ENCODE data around the gene TTC21B. TPM values are rescaled to one million over a fixed set of nuclear protein-coding genes. Genes with fewer than 3 reads are reported as not detected.

TTC21B gene
- total and polyA plus RNA-seq, 10 of the 15 experiments (the other 5 are each of a cell fraction or from before 2014, with no cell fraction given): 2.7 to 22.4 (median 11.3) TPM

DNA sequence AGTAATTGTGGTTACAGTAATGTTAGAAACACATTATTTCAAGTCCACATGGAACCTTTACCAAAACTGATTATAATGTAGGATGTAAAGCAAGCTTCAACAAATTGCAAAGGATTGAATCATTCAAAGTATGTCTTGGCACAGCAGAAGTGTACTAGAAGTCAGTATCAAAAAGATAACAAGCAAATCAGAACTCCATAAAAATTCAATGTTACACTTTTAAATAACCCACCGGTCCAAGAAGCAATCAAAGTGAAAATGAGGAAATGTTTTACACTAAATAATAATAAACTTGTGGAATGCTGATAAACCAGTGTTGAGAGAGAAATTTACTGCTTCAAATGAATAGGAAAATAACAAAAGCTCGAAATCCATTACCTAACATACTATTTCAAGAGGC, 47.7 kb downstream of the TTC21B start:
- TF ChIP-seq, protein P1, sequence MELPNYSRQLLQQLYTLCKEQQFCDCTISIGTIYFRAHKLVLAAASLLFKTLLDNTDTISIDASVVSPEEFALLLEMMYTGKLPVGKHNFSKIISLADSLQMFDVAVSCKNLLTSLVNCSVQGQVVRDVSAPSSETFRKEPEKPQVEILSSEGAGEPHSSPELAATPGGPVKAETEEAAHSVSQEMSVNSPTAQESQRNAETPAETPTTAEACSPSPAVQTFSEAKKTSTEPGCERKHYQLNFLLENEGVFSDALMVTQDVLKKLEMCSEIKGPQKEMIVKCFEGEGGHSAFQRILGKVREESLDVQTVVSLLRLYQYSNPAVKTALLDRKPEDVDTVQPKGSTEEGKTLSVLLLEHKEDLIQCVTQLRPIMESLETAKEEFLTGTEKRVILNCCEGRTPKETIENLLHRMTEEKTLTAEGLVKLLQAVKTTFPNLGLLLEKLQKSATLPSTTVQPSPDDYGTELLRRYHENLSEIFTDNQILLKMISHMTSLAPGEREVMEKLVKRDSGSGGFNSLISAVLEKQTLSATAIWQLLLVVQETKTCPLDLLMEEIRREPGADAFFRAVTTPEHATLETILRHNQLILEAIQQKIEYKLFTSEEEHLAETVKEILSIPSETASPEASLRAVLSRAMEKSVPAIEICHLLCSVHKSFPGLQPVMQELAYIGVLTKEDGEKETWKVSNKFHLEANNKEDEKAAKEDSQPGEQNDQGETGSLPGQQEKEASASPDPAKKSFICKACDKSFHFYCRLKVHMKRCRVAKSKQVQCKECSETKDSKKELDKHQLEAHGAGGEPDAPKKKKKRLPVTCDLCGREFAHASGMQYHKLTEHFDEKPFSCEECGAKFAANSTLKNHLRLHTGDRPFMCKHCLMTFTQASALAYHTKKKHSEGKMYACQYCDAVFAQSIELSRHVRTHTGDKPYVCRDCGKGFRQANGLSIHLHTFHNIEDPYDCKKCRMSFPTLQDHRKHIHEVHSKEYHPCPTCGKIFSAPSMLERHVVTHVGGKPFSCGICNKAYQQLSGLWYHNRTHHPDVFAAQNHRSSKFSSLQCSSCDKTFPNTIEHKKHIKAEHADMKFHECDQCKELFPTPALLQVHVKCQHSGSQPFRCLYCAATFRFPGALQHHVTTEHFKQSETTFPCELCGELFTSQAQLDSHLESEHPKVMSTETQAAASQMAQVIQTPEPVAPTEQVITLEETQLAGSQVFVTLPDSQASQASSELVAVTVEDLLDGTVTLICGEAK (IDR thresholded peaks at IDR 0.05; ENCODE audit: borderline replicate concordance): no peak
- TF ChIP-seq SMARCA5 (IDR thresholded peaks at IDR 0.05): no peak
- no peak for TF ChIP-seq GATAD2B (conservative IDR thresholded peaks at IDR 0.05; ENCODE audit: low read depth)
- no peak for TF ChIP-seq KDM1A (IDR thresholded peaks at IDR 0.05; ENCODE audit: borderline replicate concordance)
- no peak for ATAC-seq
- in situ Hi-C loops (cut with MboI): no loop called here
- 100% methylated on average over 2 of the region's 2 CpGs for WGBS (ENCODE audit: insufficient coverage, insufficient replicate concordance, low lambda C conversion rate, missing lambda C conversion rate)
- no peak overlapping the region for H2AFZ ChIP-seq (ENCODE audit: control insufficient read depth, low read depth, low read length)
- no peaks in the 10 kb centered on the region for H3K79me2 ChIP-seq (ENCODE audit: control insufficient read depth, insufficient read depth, low read length)
- H3K4me1 ChIP-seq (ENCODE audit: control insufficient read depth, insufficient read depth, low read length): no peaks in the 10 kb centered on the region
- H3K4me3 ChIP-seq: no peak overlapping the region
- FAIRE-seq: no peak
- intact Hi-C loops (cut with micrococcal nuclease; ENCODE audit: unreplicated experiment): no loop called here
- ChIA-PET RAD21 (ENCODE audit: unreplicated experiment) (no interaction called here), SMC1A (ENCODE audit: uncharacterized antibody, unreplicated experiment) (no interaction called here), POLR2A (interaction anchor here (0.7 kb wide), 1 partner anchor 17 kb away, joined by 7 read pairs; no protein-coding TSS in a partner anchor), CTCF (no interaction called here)
- no peak overlapping the region for H3K27ac ChIP-seq (ENCODE audit: control insufficient read depth, insufficient read depth)
- H4K20me1 ChIP-seq (ENCODE audit: control insufficient read depth, insufficient read depth): no peaks in the 10 kb centered on the region
- H3K36me3 ChIP-seq (ENCODE audit: control insufficient read depth in 2 of 2, insufficient read depth in 2 of 2, low read length in 1 of 2): no peaks in the 10 kb centered on the region; a peak in 1 of 4 replicates
- H3K9me3 ChIP-seq (replicated peaks; ENCODE audit: control insufficient read depth, insufficient read depth, low read length): no peaks in the 10 kb centered on the region
- DNase-seq (ENCODE audit: low read depth, low spot score): no peak
- BruUV-seq (replicated peaks): no TSS peak
- no peak overlapping the region for H3K9ac ChIP-seq (ENCODE audit: control insufficient read depth, insufficient read depth, low read length)
- H3K4me2 ChIP-seq (ENCODE audit: control insufficient read depth, insufficient read depth): no peak overlapping the region
- no peaks in the 10 kb centered on the region for H3K27me3 ChIP-seq (replicated peaks in 1 of 2; ENCODE audit: control insufficient read depth in 2 of 2, insufficient read depth in 2 of 2, low read length in 1 of 2)

All from GM12878 (cell line).